K562 (cell line): ENCODE results near the gene GPM6B. TPM values are rescaled to one million over a fixed set of nuclear protein-coding genes. Genes with fewer than 3 reads are reported as not detected.

Experiments
- ATAC-seq: fragments of 200-7000 bp; cut with Tn5 transposase; 3 replicates; pipeline ENCODE4 v1.9.1; 2020; ENCODE audit warnings: moderate library complexity
- BruUV-seq: library from RNA; stranded (reverse); fragments of 400-500 nt; replicated peaks from 2 replicates; lab custom pipeline; 2021; lab: Mats Ljungman, UMichigan
- CTCF ChIA-PET: fragments of 300-600 bp; formaldehyde crosslinking; extraction: SDS; loops from one replicate; lab custom pipeline; 2021; ENCODE audit warnings: low intra/inter-chr PET ratio; lab: Yijun Ruan, JAX
- POLR2A ChIA-PET: fragments of 300-600, 350-650 bp; sonication (Branson Sonifier 250); formaldehyde crosslinking; extraction: SDS; loops from one replicate; lab custom pipeline; 2021; ENCODE audit warnings: antibody characterized with exemption, inconsistent platforms; lab: Yijun Ruan, JAX
- DNase-seq, 4 experiments: peaks; one replicate each; pipeline versions ENCODE4 v3.0.0 to v3.0.0-alpha.2; 2011 to 2018; ENCODE audit warnings: low spot score in 3 of 4, mixed read lengths in 3 of 4; ENCODE audit errors: extremely low read depth in 1 of 4
- FAIRE-seq: peaks from 2 replicates; lab custom pipeline; 2011; peaks lifted over from hg19 to GRCh38; lab: Jason Lieb, UNC
- H2AFZ ChIP-seq: 2 replicates; pipeline ENCODE4 v1.6.0; 2011; ENCODE audit warnings: low read depth, low read length, control low read depth, inconsistent platforms
- H3K27ac ChIP-seq: fragments of 200-600 bp; 3 replicates; pipeline ENCODE4 v1.8.0; 2011; ENCODE audit warnings: low read depth, mild to moderate bottlenecking, control low read depth, inconsistent platforms, low read length, moderate library complexity, mixed read lengths; ENCODE audit errors: extremely low read depth
- H3K27me3 ChIP-seq, 2 experiments: fragments of 300-600 bp in 1 of 2; 2 replicates in 1 of 2; 3 replicates in 1 of 2; pipeline versions ENCODE4 v1.6.0 to v1.8.0; 2011; ENCODE audit warnings: inconsistent platforms in 2 of 2, low read length in 2 of 2, mild to moderate bottlenecking in 1 of 2, mixed read lengths in 1 of 2, moderate library complexity in 1 of 2; ENCODE audit not compliant: control insufficient read depth in 2 of 2, insufficient read depth in 2 of 2
- H3K36me3 ChIP-seq: fragments of 300-600 bp; 3 replicates; pipeline ENCODE4 v1.8.0; 2011; ENCODE audit warnings: mild to moderate bottlenecking, low read length, inconsistent platforms; ENCODE audit not compliant: control insufficient read depth, insufficient read depth
- H3K4me1 ChIP-seq, 2 experiments: fragments of 200-600 bp in 1 of 2; replicated peaks in 1 of 2; 2 replicates in 1 of 2; 3 replicates in 1 of 2; pipeline versions ENCODE4 v1.5.1 to v1.8.0; 2011; ENCODE audit warnings: inconsistent platforms in 2 of 2, low read length in 2 of 2, mild to moderate bottlenecking in 1 of 2, mixed read lengths in 1 of 2, moderate library complexity in 1 of 2; ENCODE audit not compliant: control insufficient read depth in 2 of 2, insufficient read depth in 2 of 2
- H3K4me2 ChIP-seq: 2 replicates; pipeline ENCODE4 v1.6.1; 2011; ENCODE audit warnings: low read length, control low read depth, inconsistent platforms, mixed read lengths; ENCODE audit not compliant: insufficient read depth
- H3K4me3 ChIP-seq: fragments of 200-600 bp; sonication (generic), shearing (Covaris generic); 2 replicates; pipeline ENCODE4 v1.5.1; 2016; ENCODE audit warnings: control low read depth, inconsistent platforms
- H3K79me2 ChIP-seq: fragments of 200-600 bp; 3 replicates; pipeline ENCODE4 v1.8.0; 2011; ENCODE audit warnings: low read length, inconsistent platforms; ENCODE audit not compliant: control insufficient read depth, insufficient read depth
- H3K9ac ChIP-seq, 2 experiments: 2 replicates each; pipeline versions ENCODE4 v1.6.0 to v1.6.1; 2011; ENCODE audit warnings: low read depth in 2 of 2, low read length in 2 of 2, control low read depth in 1 of 2, inconsistent platforms in 1 of 2, mild to moderate bottlenecking in 1 of 2, mixed read lengths in 1 of 2; ENCODE audit not compliant: insufficient read depth in 1 of 2
- H3K9me1 ChIP-seq: one replicate; pipeline ENCODE4 v1.6.0; 2011; ENCODE audit warnings: inconsistent platforms, mild to moderate bottlenecking, low read length, moderate library complexity; ENCODE audit not compliant: control insufficient read depth, insufficient read depth
- H3K9me3 ChIP-seq: replicated peaks from 2 replicates; pipeline ENCODE4 v1.5.1; 2011; ENCODE audit warnings: low read depth, low read length, inconsistent platforms; ENCODE audit not compliant: control insufficient read depth, insufficient read depth
- H4K20me1 ChIP-seq: replicated peaks from 2 replicates; pipeline ENCODE4 v1.6.1; 2011; ENCODE audit warnings: low read length, inconsistent platforms, mixed read lengths; ENCODE audit not compliant: control insufficient read depth, insufficient read depth
- BACH1 ChIP-seq: fragments of 200-800 bp; sonication (Bioruptor generic); IDR thresholded peaks from 2 replicates; pipeline ENCODE4 v1.6.1; 2016; ENCODE audit warnings: missing genetic modification characterization, missing compliant biosample characterization
- CREB5 ChIP-seq: fragments of 250-450 bp; sonication (Bioruptor Pico); IDR thresholded peaks from 2 replicates; pipeline ENCODE4 v1.5.0; 2020; ENCODE audit warnings: mild to moderate bottlenecking
- DDX20 ChIP-seq: fragments of 450-650 bp; IDR thresholded peaks from 2 replicates; pipeline ENCODE4 v1.6.1; 2016; ENCODE audit warnings: missing genetic modification characterization, low read depth, mild to moderate bottlenecking, missing compliant biosample characterization, moderate library complexity
- FOXK1 ChIP-seq: sonication (generic); formaldehyde crosslinking; IDR thresholded peaks from 2 replicates; pipeline ENCODE4 v1.8.0; 2022; ENCODE audit warnings: missing genetic modification reagents, mild to moderate bottlenecking, borderline replicate concordance
- HNRNPUL1 ChIP-seq: fragments of 200-400 bp; formaldehyde crosslinking; IDR thresholded peaks from 2 replicates; pipeline ENCODE4 v1.6.1; 2017; ENCODE audit warnings: low read length
- HOXB6 ChIP-seq: fragments of 250-450 bp; sonication (Bioruptor Pico); IDR thresholded peaks from 2 replicates; pipeline ENCODE4 v1.5.1; 2022; ENCODE audit warnings: mild to moderate bottlenecking, borderline replicate concordance
- SREBF1 ChIP-seq: fragments of 150-350 bp; IDR thresholded peaks from 2 replicates; pipeline ENCODE4 v1.6.1; 2014; ENCODE audit warnings: antibody characterized with exemption, low read depth, low read length, borderline replicate concordance
- TCF3 ChIP-seq: sonication (generic); formaldehyde crosslinking; IDR thresholded peaks from 2 replicates; pipeline ENCODE4 v1.4.0; 2020; ENCODE audit warnings: mild to moderate bottlenecking, missing genetic modification reagents
- YBX1 ChIP-seq: fragments of 450-650 bp; IDR thresholded peaks from 2 replicates; pipeline ENCODE4 v1.7.1; 2016; ENCODE audit warnings: mild to moderate bottlenecking
- ZNF143 ChIP-seq: sonication (generic); formaldehyde crosslinking; IDR thresholded peaks from 2 replicates; pipeline ENCODE4 v1.9.0; 2022; ENCODE audit warnings: mild to moderate bottlenecking, missing genetic modification reagents
- ZNF212 ChIP-seq: fragments of 450-650 bp; formaldehyde crosslinking; IDR thresholded peaks from 2 replicates; pipeline ENCODE4 v1.4.0; 2020; ENCODE audit warnings: mild to moderate bottlenecking
- WGBS: fragments of 100-300 bp; shearing (Covaris generic); methylation state at CpG from one replicate; pipeline ENCODE4 v1.1.6; 2016; ENCODE audit warnings: low coverage, mixed read lengths; ENCODE audit not compliant: insufficient coverage; ENCODE audit errors: missing lambda C conversion rate; 5-methylcytosine and 5-hydroxymethylcytosine counted together
- in situ Hi-C: fragments of 300-500 bp; cut with MboI; formaldehyde crosslinking; loops from 4 replicates; pipeline ENCODE4 v1.15.0; 2018; ENCODE audit warnings: inconsistent platforms, mixed read lengths
- intact Hi-C: fragments of 100-400 bp; cut with micrococcal nuclease; formaldehyde crosslinking; loops from 2 replicates; pipeline ENCODE4 v1.14.2; 2022
- polyA plus RNA-seq, 8 experiments: library from polyadenylated mRNA; depleted of rRNA in 4 of 8; stranded (reverse) in 5 of 8; unstranded in 3 of 8; fragments of >200 nt; fragmentation: Nextera tagmentation in 2 of 8; fragmentation: Illumina TruSeq in 1 of 8; extraction: Ambion mirVana in 2 of 8; extraction: Trizol in 1 of 8; gene quantifications; 2 replicates each; pipeline versions ENCODE4 v1.2.1 to v1.2.3, GENCODE V29; 2011 to 2014; ENCODE audit warnings: inconsistent platforms in 1 of 8, missing spikeins in 1 of 8
- total RNA-seq, 7 experiments: library from RNA; depleted of rRNA in 6 of 7; stranded (reverse); fragments of >200 nt in 6 of 7; fragmentation: Illumina TruSeq in 2 of 7; extraction: Trizol in 2 of 7; gene quantifications; 2 replicates each; pipeline versions ENCODE4 v1.2.1 to v1.2.3, GENCODE V29; 2011 to 2021; ENCODE audit warnings: low replicate concordance in 1 of 7
- TF ChIP-seq, protein P1 (sequence below): fragments of 450-650 bp; IDR thresholded peaks from 2 replicates; pipeline ENCODE4 v1.6.1; 2018; ENCODE audit not compliant: partially characterized antibody

Gene GPM6B
- total and polyA plus RNA-seq, 9 of the 15 experiments (the other 6 are each of a cell fraction or from before 2014, with no cell fraction given): 0.14 to 0.32 TPM; not detected in 7

DNA sequence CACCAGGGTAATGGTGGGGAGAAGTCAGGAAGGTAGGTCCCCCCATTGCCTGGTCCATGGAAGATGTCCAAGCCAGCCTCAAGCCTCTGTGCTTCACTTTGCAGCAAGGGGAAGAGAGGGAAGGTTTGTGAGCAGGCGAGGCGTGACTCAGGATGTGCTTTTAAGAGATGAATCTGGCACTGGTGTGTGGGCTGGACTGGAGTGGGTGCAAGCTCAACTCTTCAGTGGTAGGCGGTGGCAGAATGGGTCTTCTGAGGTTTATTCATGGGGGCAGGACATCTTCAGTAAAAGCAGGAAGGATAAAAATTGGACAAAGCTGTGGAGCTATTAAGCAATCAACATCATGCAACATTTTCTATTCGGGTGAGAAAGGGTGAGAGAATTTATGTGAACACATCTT is 19.4 kb downstream of the GPM6B start:
- Histone ChIP-seq H2AFZ (no peak overlapping the region), H3K79me2 (no peaks in the 10 kb centered on the region), H3K4me3 (no peak overlapping the region), H3K4me2 (no peak overlapping the region), H3K9ac (no peak overlapping the region), H3K27ac (no peak overlapping the region), H4K20me1 (no peaks in the 10 kb centered on the region), H3K9me3 (no peaks in the 10 kb centered on the region), H3K4me1 (no peaks in the 10 kb centered on the region), H3K36me3 (no peaks in the 10 kb centered on the region), H3K27me3 (peaks cover 0 to 4% of the 10 kb centered on the region in 2 experiments; a peak in 3 of 5 replicates), H3K9me1 (no peaks in the 10 kb centered on the region)
- intact Hi-C loops: no loop called here
- DNase-seq: no peak
- no peak for ATAC-seq
- in situ Hi-C loops: no loop called here
- FAIRE-seq: no peak
- ChIA-PET CTCF (no interaction called here), POLR2A (interaction anchor here (0.5 kb wide), 1 partner anchor 108 kb away, joined by 4 read pairs; no protein-coding TSS in a partner anchor)
- BruUV-seq: no TSS peak
- TF ChIP-seq CREB5 (CRISPR knock-in tag): no peak
- no peak for TF ChIP-seq DDX20 (tag)
- no peak for TF ChIP-seq ZNF212 (CRISPR knock-in tag)
- TF ChIP-seq HNRNPUL1: no peak
- no peak for TF ChIP-seq BACH1 (tag)
- no peak for TF ChIP-seq HOXB6 (CRISPR knock-in tag)
- no peak for TF ChIP-seq SREBF1
- TF ChIP-seq, protein P1, sequence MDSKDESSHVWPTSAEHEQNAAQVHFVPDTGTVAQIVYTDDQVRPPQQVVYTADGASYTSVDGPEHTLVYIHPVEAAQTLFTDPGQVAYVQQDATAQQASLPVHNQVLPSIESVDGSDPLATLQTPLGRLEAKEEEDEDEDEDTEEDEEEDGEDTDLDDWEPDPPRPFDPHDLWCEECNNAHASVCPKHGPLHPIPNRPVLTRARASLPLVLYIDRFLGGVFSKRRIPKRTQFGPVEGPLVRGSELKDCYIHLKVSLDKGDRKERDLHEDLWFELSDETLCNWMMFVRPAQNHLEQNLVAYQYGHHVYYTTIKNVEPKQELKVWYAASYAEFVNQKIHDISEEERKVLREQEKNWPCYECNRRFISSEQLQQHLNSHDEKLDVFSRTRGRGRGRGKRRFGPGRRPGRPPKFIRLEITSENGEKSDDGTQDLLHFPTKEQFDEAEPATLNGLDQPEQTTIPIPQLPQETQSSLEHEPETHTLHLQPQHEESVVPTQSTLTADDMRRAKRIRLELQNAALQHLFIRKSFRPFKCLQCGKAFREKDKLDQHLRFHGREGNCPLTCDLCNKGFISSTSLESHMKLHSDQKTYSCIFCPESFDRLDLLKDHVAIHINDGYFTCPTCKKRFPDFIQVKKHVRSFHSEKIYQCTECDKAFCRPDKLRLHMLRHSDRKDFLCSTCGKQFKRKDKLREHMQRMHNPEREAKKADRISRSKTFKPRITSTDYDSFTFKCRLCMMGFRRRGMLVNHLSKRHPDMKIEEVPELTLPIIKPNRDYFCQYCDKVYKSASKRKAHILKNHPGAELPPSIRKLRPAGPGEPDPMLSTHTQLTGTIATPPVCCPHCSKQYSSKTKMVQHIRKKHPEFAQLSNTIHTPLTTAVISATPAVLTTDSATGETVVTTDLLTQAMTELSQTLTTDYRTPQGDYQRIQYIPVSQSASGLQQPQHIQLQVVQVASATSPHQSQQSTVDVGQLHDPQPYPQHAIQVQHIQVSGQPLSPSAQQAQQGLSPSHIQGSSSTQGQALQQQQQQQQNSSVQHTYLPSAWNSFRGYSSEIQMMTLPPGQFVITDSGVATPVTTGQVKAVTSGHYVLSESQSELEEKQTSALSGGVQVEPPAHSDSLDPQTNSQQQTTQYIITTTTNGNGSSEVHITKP: no peak
- no peak for TF ChIP-seq TCF3 (CRISPR knock-in tag)
- TF ChIP-seq YBX1: no peak
- TF ChIP-seq FOXK1 (CRISPR knock-in tag): no peak
- TF ChIP-seq ZNF143 (CRISPR knock-in tag): no peak
- 0% methylated on average over 3 of the region's 4 CpGs for WGBS
